NCI-H2196 (cell line): Measurements from ENCODE around the gene TMPRSS9.

Source experiments
- DNase-seq: peaks from one replicate; lab custom pipeline; 2025; ENCODE audit not compliant: unreplicated experiment; lab: John Stamatoyannopoulos, UW

The TMPRSS9 gene

GRCh38 chr19:2329149-2329478 lies 31.0 kb upstream of the TMPRSS9 start:
- DNase-seq = no peak

- no peak for DNase-seq
Measured at GRCh38 chr19:2329501-2329916, 30.6 kb upstream of the TMPRSS9 start.

GRCh38 chr19:2330255-2330631 lies 29.8 kb upstream of the TMPRSS9 start:
- DNase-seq = no peak

GRCh38 chr19:2330632-2331284 lies 29.3 kb upstream of the TMPRSS9 start:
- DNase-seq = peak; percentile 42

- no peak for DNase-seq
Measured at GRCh38 chr19:2331601-2332246, 28.3 kb upstream of the TMPRSS9 start.

- DNase-seq = no peak
Measured at GRCh38 chr19:2332341-2333026, 27.6 kb upstream of the TMPRSS9 start.

GRCh38 chr19:2333027-2333806 lies 26.8 kb upstream of the TMPRSS9 start:
- peak; percentile 88 for DNase-seq

- DNase-seq = no peak
Measured at GRCh38 chr19:2333807-2334211, 26.3 kb upstream of the TMPRSS9 start.

GRCh38 chr19:2334426-2334825 lies 25.6 kb upstream of the TMPRSS9 start:
- DNase-seq = no peak

GRCh38 chr19:2334986-2335846 lies 24.8 kb upstream of the TMPRSS9 start:
- DNase-seq = no peak

- DNase-seq = no peak
Measured at GRCh38 chr19:2335848-2336247, 24.2 kb upstream of the TMPRSS9 start.

GRCh38 chr19:2336528-2337328 lies 23.3 kb upstream of the TMPRSS9 start:
- no peak for DNase-seq

GRCh38 chr19:2337329-2337707 lies 22.7 kb upstream of the TMPRSS9 start:
- peak; percentile 32 for DNase-seq

- no peak for DNase-seq
Measured at GRCh38 chr19:2338055-2338615, 21.9 kb upstream of the TMPRSS9 start.

GRCh38 chr19:2338751-2339643 lies 21.1 kb upstream of the TMPRSS9 start:
- DNase-seq = no peak

GRCh38 chr19:2339644-2340310 lies 20.3 kb upstream of the TMPRSS9 start:
- DNase-seq = no peak

- DNase-seq = no peak
Measured at GRCh38 chr19:2340496-2341243, 19.4 kb upstream of the TMPRSS9 start.
